Stomach smooth muscle (tissue), 2 donors: Measurements from ENCODE around the gene KLRF1.
A peak's percentile ranks its signal among the peaks of the same experiment; 100 is the strongest.

ENCODE experiments used
- H3K27ac ChIP-seq: one replicate; pipeline ENCODE4 v1.7.0; 2013; ENCODE audit warnings: mild to moderate bottlenecking, low read length, inconsistent platforms
- H3K27me3 ChIP-seq, 2 donors: one replicate each; pipeline ENCODE4 v1.7.0; 2013; ENCODE audit warnings: low read length in 2 of 2; ENCODE audit not compliant: insufficient read depth in 2 of 2, control insufficient read depth in 1 of 2
- H3K36me3 ChIP-seq, 2 donors: one replicate each; pipeline ENCODE4 v1.7.0; 2013; ENCODE audit warnings: low read length in 2 of 2; ENCODE audit not compliant: control insufficient read depth in 2 of 2, insufficient read depth in 2 of 2
- H3K4me1 ChIP-seq: one replicate; pipeline ENCODE4 v1.7.0; 2013; ENCODE audit warnings: low read length; ENCODE audit not compliant: control insufficient read depth, insufficient read depth
- H3K4me3 ChIP-seq, 2 donors: one replicate each; pipeline ENCODE4 v1.7.0; 2013; ENCODE audit warnings: low read length in 2 of 2
- H3K9ac ChIP-seq, 2 donors: one replicate each; pipeline ENCODE4 v1.7.0; 2013; ENCODE audit warnings: low read length in 2 of 2, mild to moderate bottlenecking in 1 of 2
- H3K9me3 ChIP-seq, 2 donors: one replicate each; pipeline ENCODE4 v1.7.0; 2013; ENCODE audit warnings: low read length in 2 of 2; ENCODE audit not compliant: control insufficient read depth in 2 of 2
- donor health status: healthy.
- donor health status: Pancreatic carcinoma.

KLRF1 gene

DNA sequence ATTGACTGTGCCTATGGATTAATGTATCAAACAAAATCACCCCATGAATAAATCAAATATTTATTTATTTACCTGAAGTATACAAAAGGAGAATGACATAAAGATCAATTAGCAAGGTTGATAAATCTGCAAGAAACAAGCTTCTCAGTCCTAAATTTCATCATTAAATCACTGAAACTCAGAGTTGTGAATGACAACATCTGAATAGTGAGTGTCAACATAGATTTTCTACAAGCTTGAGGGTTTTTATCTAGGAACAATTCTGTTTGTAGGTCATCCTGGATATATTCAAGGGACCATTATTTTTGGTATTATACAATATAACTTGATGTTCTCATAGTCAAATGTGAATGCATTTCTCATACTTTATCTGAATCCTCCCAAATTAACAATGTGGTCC, 17.4 kb upstream of the KLRF1 start:
- H3K4me3 ChIP-seq = no peak overlapping the region
- H3K9ac ChIP-seq = no peak overlapping the region
- no peaks in the 10 kb centered on the region for H3K36me3 ChIP-seq
- H3K27me3 ChIP-seq = no peaks in the 10 kb centered on the region
- H3K27ac ChIP-seq = no peak overlapping the region
- no peaks in the 10 kb centered on the region for H3K4me1 ChIP-seq
- H3K9me3 ChIP-seq = no peaks in the 10 kb centered on the region

DNA sequence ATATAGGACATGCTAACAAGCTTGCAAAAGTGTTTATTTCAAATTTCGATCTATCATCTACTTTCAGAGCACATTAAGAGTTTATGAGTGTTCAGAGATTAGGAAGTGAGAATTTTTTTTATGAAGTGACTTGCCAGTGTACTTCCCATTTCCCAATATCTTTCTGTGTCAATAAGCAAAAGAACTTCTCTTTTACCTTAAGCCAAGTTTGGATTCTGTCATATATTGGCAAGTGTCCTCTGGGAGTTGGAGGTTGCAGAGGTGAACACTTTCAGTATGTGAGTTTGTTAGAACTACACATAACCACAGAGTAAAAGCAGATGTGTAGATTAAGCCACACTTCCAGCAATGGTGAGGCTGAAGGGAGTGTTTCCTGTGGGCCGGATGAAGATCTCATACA, 16.6 kb upstream of the KLRF1 start:
- H3K36me3 ChIP-seq = no peaks in the 10 kb centered on the region
- no peak overlapping the region for H3K4me3 ChIP-seq
- no peaks in the 10 kb centered on the region for H3K4me1 ChIP-seq
- H3K27me3 ChIP-seq = no peaks in the 10 kb centered on the region
- no peak overlapping the region for H3K27ac ChIP-seq
- no peak overlapping the region for H3K9ac ChIP-seq
- no peaks in the 10 kb centered on the region for H3K9me3 ChIP-seq

DNA sequence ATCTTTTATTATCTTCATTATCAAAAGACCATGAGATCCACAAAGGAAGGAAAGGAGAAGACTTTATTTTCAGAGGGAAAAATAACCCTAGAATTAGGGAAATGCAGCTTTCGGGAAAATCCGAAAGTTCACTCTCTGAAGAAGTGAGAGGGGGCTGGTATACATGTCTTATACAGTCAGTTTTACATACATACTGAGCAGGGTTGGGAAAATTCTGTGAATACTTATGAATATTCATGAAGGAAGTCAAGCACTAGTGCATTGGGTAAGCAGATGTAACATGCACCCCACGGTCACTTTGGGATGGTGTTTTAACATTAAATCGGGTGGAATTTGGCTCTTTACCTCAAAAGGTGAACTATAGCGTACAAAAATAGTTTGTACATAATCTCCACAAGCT, 15.7 kb upstream of the KLRF1 start:
- Histone ChIP-seq H3K27me3 (no peaks in the 10 kb centered on the region), H3K4me3 (no peak overlapping the region), H3K9ac (no peak overlapping the region), H3K27ac (no peak overlapping the region), H3K9me3 (no peaks in the 10 kb centered on the region), H3K36me3 (no peaks in the 10 kb centered on the region), H3K4me1 (no peaks in the 10 kb centered on the region)

DNA sequence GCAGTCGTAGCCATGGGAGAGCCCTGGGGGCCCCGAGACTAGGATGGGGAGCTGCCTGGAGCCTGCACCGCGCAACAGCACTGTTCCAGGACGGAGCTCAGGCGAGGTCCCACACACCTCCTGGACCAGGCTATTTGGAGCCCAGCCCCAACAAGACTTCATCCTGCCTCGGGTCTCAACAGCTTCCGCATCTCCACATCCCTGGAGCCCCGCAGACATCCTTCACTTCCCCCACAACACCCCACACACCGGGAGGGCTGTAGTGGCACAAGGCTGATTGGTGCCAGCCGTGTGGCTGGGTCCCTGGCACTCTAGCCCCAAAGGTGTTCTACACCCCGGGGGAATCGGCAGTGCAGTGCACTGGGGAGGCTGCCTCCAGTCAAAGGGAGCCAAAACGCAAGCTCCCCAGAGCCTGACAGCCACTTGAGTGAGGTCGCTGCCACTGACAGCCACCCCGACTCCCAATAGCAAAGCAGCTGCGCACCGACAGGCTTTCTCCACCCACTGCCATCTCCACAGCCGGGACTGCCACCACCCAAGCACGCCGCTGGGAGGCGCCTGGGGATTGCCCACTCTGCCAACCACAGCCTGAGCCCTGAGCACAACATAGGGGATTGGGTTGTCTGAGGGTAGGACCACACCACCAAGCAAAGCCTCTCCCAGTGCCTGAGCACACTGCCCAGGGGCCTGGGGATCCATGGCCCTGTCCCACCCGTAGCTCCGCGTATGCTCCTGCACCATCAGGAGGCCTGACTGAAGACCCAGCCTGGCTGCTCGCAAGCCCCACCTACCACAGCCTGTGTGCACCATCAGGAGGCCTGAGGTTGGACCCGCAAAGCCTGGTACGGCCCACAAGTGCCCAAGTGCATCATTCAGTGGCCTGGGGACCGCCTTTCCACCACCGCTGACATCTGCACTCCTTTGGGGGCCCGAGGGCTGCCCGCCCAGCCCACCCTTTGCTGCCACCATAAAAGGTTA, 13.2 kb upstream of the KLRF1 start:
- H3K27me3 ChIP-seq = no peaks in the 10 kb centered on the region
- H3K36me3 ChIP-seq = no peaks in the 10 kb centered on the region
- H3K9ac ChIP-seq = no peak overlapping the region
- H3K4me3 ChIP-seq = peak overlapping the region; percentile 46 to 50
- H3K9me3 ChIP-seq = no peaks in the 10 kb centered on the region
- no peak overlapping the region for H3K27ac ChIP-seq
- no peaks in the 10 kb centered on the region for H3K4me1 ChIP-seq

DNA sequence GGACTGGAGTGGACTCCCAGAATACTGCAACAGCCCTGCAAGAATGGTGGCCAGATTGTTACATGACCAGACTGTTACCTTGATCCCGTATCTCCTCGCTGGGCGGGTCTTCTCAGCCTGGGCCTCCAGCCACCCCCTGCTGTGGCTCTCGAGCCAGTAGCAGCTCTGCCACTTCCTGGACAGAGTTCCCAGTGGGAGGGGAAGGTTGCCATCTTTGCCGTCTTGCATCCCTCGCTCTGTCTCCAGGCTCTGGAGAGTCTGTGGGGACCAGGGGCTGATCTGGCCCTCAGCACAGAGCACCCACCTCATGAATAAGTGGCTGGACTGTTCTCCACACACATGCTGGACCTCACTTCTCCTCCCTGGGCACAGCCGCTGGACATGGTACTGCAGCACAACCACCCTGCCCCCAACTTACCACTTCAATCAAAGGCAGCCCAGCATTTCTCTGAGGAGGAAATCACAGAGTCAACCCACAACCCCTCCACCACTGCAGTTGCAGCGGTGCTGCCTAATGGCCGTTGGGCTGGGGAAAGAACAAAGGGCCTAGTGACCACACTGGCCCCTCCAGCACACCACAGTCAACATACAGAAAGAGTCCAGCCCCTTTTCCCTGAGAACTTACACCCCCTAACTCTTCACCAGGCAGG, 6.9 kb upstream of the KLRF1 start:
- Histone ChIP-seq H3K36me3 (no peaks in the 10 kb centered on the region), H3K4me1 (no peaks in the 10 kb centered on the region), H3K9ac (no peak overlapping the region), H3K4me3 (no peak overlapping the region), H3K27me3 (no peaks in the 10 kb centered on the region), H3K27ac (no peak overlapping the region), H3K9me3 (no peaks in the 10 kb centered on the region)

DNA sequence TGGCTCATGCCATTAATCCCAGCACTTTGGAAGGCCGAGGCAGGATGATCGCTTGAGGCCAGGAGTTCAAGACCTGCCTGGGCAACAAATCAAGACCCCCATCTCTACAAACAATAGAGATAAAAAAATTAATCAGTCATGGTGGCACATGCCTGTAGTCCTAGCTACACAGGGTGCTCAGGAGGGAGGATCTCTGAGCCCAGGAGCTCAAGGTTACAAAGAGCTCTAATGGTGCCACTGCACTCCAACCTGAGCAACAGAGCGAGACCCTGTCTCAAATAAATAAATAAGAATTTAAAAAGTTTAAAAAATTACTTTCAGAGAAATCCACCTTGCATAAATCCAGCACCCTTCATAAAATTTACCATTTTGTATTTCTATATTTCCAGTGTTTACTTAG, 2.2 kb downstream of the KLRF1 start:
- Histone ChIP-seq H3K27me3 (no peaks in the 10 kb centered on the region), H3K9ac (no peak overlapping the region), H3K9me3 (no peaks in the 10 kb centered on the region), H3K36me3 (no peaks in the 10 kb centered on the region), H3K4me1 (no peaks in the 10 kb centered on the region), H3K27ac (no peak overlapping the region), H3K4me3 (no peak overlapping the region)

DNA sequence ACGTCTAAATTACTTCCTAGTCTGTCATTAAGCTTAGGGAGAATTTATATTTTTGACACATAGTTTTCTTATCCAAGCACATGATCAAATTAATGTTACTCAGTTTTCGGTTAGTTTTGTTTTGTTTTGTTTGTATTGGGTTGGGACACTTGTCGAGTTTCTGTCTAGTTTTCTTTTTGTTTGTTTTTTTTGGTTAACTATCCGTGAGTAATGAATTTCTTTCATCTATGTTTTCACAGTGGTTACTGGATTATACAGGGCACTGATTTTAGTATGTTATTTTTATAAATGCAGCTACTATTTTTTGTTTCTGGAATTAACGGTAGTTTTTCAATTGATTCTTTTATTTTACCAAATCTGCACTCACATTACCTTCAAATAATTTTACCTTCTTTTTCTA, 2.7 kb downstream of the KLRF1 start:
- Histone ChIP-seq H3K9me3 (no peaks in the 10 kb centered on the region), H3K27me3 (no peaks in the 10 kb centered on the region), H3K27ac (no peak overlapping the region), H3K4me1 (no peaks in the 10 kb centered on the region), H3K36me3 (no peaks in the 10 kb centered on the region), H3K9ac (no peak overlapping the region), H3K4me3 (no peak overlapping the region)

DNA sequence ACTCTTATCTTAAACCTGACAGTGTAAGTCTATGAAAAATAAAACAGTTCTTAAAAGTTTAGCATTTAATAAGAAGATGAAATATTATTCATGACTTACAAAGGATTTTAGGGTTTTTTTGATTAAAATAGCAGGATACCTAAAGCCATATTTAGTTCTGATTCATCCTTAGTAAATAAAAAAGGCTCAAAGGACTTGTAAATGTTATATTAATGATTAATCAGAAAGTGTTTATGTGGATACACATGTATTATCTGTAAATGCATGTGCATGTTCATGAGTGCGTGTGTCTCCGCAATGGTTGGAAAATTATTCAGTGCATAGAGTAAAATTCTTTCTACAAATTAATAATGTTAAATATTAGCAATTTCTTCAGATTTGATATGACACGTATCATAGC, 4.4 kb downstream of the KLRF1 start:
- Histone ChIP-seq H3K27me3 (no peaks in the 10 kb centered on the region), H3K27ac (no peak overlapping the region), H3K9ac (no peak overlapping the region), H3K36me3 (no peaks in the 10 kb centered on the region), H3K4me1 (no peaks in the 10 kb centered on the region), H3K9me3 (no peaks in the 10 kb centered on the region), H3K4me3 (no peak overlapping the region)

DNA sequence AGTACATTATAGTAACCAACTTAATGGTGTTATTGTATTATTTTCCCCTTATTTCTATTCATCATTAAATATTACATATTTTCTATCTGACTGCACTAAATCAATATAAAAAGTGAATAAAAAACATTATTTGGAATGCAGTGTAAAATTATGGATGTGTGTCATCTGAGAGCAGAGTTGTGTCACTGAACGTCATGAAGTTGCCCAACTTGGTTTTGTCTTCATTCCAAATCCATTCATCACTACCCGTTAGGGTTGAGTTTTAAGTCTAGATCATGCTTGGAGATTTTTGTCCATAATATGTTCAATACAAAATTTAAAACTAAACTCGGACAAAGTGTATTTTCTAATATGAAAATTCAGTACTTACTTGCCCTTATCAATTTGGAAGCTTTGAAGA, 16.1 kb downstream of the KLRF1 start:
- Histone ChIP-seq H3K9ac (no peak overlapping the region), H3K36me3 (no peaks in the 10 kb centered on the region), H3K27ac (no peak overlapping the region), H3K4me3 (no peak overlapping the region), H3K4me1 (no peaks in the 10 kb centered on the region), H3K9me3 (no peaks in the 10 kb centered on the region), H3K27me3 (no peaks in the 10 kb centered on the region)

DNA sequence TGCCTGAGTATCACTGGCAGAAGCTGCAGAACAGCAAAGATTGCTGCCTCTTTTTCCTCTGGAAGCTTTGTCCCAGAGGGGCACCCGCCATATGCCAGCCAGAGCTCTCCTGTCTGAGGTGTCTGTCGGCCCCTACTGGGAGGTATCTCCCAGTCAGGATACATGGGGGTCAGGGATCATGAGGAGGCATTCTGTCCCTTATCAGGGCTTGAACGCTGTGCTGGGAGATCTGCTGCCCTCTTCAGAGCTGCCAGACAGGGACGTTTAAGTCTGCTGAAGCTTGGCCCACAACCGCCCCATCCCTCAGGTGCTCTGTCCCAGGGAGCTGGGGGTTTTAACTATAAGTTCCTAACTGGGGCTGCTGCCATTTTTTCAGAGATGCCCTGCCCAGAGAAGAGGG, 21.6 kb downstream of the KLRF1 start:
- Histone ChIP-seq H3K36me3 (no peaks in the 10 kb centered on the region), H3K9me3 (no peaks in the 10 kb centered on the region), H3K27ac (no peak overlapping the region), H3K4me1 (no peaks in the 10 kb centered on the region), H3K4me3 (no peak overlapping the region), H3K27me3 (no peaks in the 10 kb centered on the region), H3K9ac (no peak overlapping the region)

DNA sequence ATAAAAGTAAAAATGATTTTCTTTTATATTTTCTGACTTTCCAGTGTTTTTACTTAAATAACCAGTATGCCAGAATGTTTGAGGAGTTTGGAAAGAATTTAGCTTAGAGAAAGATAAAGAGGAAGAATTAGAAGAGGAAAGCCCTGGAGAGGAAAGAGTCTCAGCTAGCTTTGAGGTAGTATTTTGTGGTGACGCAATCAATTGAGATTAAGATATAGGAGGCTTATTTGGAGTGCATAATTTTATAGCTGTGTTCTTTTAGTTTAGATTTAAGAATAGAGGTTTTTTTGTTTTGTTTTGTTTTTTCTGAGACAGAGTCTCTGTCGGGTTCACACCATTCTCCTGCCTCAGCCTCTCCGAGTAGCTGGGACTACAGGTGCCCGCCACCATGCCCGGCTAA, 23.8 kb downstream of the KLRF1 start:
- Histone ChIP-seq H3K9me3 (no peaks in the 10 kb centered on the region), H3K9ac (no peak overlapping the region), H3K27me3 (no peaks in the 10 kb centered on the region), H3K36me3 (no peaks in the 10 kb centered on the region), H3K27ac (no peak overlapping the region), H3K4me1 (no peaks in the 10 kb centered on the region), H3K4me3 (no peak overlapping the region)
